CD8-positive, alpha-beta memory T cell (primary cell): Measurements from ENCODE around the gene DEGS1. TPM values are rescaled to one million over a fixed set of nuclear protein-coding genes. Genes with fewer than 3 reads are reported as not detected.

Source experiments
- CTCF ChIA-PET: fragments of 350-600 bp; sonication (Branson Sonifier 250); formaldehyde crosslinking; loops from one replicate; lab custom pipeline; 2021; ENCODE audit warnings: antibody characterized with exemption; lab: Charles Lee
- POLR2A ChIA-PET: fragments of 350-600 bp; sonication (Branson Sonifier 250); formaldehyde crosslinking; loops from one replicate; lab custom pipeline; 2021; ENCODE audit warnings: antibody characterized with exemption; lab: Charles Lee
- DNase-seq, 5 donors: peaks; one replicate each; pipeline versions ENCODE4 v3.0.0 to v3.0.0-alpha.2; 2020 to 2022; ENCODE audit warnings: mixed read lengths in 1 of 5
- H3K27ac ChIP-seq: one replicate; pipeline ENCODE4 v1.7.0; 2013; ENCODE audit warnings: low read depth, mild to moderate bottlenecking, low read length, moderate library complexity
- H3K27me3 ChIP-seq: 2 replicates; pipeline ENCODE4 v1.7.0; 2013; ENCODE audit warnings: low read length, mild to moderate bottlenecking; ENCODE audit not compliant: insufficient read depth, poor library complexity, severe bottlenecking
- H3K36me3 ChIP-seq: 2 replicates; pipeline ENCODE4 v1.7.0; 2013; ENCODE audit warnings: mild to moderate bottlenecking, low read length, moderate library complexity; ENCODE audit not compliant: insufficient read depth
- H3K4me1 ChIP-seq: 2 replicates; pipeline ENCODE4 v1.7.0; 2013; ENCODE audit warnings: mild to moderate bottlenecking, low read length, moderate library complexity; ENCODE audit not compliant: insufficient read depth
- H3K4me3 ChIP-seq: 2 replicates; pipeline ENCODE4 v1.7.0; 2013; ENCODE audit warnings: mild to moderate bottlenecking, low read length
- H3K9me3 ChIP-seq: 2 replicates; pipeline ENCODE4 v1.7.0; 2013; ENCODE audit warnings: mild to moderate bottlenecking, low read length
- H3K27ac Mint-ChIP-seq, 8 donors: one replicate each; pipeline ENCODE4 v1.8.0; 2020 to 2021; ENCODE audit warnings: mixed read lengths in 8 of 8, mild to moderate bottlenecking in 6 of 8, inconsistent platforms in 3 of 8, moderate library complexity in 3 of 8
- H3K27me3 Mint-ChIP-seq, 2 donors: one replicate each; pipeline ENCODE4 v1.8.0; 2020 to 2021; ENCODE audit warnings: mixed read lengths in 2 of 2, mild to moderate bottlenecking in 1 of 2, moderate library complexity in 1 of 2
- H3K36me3 Mint-ChIP-seq, 3 donors: one replicate each; pipeline ENCODE4 v1.8.0; 2020 to 2021; ENCODE audit warnings: mixed read lengths in 3 of 3, inconsistent platforms in 1 of 3, mild to moderate bottlenecking in 1 of 3
- H3K4me1 Mint-ChIP-seq, 3 donors: one replicate each; pipeline ENCODE4 v1.8.0; 2020 to 2021; ENCODE audit warnings: mixed read lengths in 3 of 3, inconsistent platforms in 1 of 3, mild to moderate bottlenecking in 1 of 3
- H3K4me3 Mint-ChIP-seq, 7 donors: one replicate each; pipeline ENCODE4 v1.8.0; 2020 to 2021; ENCODE audit warnings: mixed read lengths in 7 of 7, mild to moderate bottlenecking in 6 of 7, moderate library complexity in 4 of 7, inconsistent platforms in 2 of 7
- H3K9me3 Mint-ChIP-seq, 5 donors: one replicate each; pipeline ENCODE4 v1.8.0; 2020 to 2022; ENCODE audit warnings: mixed read lengths in 5 of 5, mild to moderate bottlenecking in 3 of 5, moderate library complexity in 2 of 5, inconsistent platforms in 1 of 5
- polyA plus RNA-seq: library from polyadenylated mRNA; unstranded; fragments of 300-500 nt; fragmentation: Illumina TruSeq; gene quantifications from one replicate; pipeline ENCODE4 v1.2.3, GENCODE V29; 2021
- total RNA-seq, 2 experiments: library from RNA; stranded (reverse); gene quantifications; one replicate each; pipeline ENCODE4 v1.2.3, GENCODE V29; 2021

Gene DEGS1
- total RNA-seq (10 to 100 TPM; 46.4 to 46.9 TPM), polyA plus RNA-seq (111 TPM)

DNA sequence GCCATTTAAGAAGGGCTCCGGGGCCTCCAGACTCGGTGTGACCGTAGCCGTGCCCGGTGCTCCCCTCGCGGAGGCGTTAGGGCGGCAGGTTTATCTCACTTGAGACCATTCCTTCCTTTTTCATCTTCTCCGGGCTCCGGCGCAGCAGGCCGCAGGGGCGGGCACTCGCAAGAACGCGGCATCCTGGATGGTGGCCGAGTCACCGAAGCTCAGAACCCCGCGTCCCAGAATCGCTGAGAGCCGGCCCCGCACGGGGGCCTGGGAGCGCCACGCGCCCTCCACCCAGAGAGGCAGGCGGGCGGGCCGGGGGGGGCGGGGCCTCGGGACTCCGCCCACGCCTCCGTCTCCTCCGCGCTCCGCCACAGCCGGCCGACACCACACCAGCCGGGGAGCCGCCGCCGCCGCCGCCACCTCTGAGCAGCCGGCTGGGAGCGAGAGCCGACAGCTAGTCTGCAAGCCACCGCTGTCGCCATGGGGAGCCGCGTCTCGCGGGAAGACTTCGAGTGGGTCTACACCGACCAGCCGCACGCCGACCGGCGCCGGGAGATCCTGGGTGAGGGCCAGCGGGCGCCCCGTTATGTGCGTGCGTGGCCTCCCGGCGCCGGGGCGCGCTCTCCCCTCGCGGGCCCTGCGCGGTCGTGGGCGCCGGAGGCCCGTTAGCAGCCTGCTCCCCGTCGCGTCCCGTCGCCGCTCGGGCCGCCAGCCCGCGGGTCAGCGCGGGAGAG lies at the start of gene DEGS1:
Gene DEGS1 (plus strand): TSS at position 375 of the 725 bp plus-strand sequence. CDS start 97 bp downstream, at position 472.
- H3K4me3 ChIP-seq: peak within 1 kb of the TSS; percentile 87
- peaks cover 40% of the 10 kb centered on the region for H3K4me1 ChIP-seq
- peaks cover 36 to 54% (median 52%) of the 10 kb centered on the region in 3 donors for H3K4me1 Mint-ChIP-seq
- H3K36me3 ChIP-seq: no peaks in the 10 kb centered on the region
- peak within 1 kb of the TSS; percentile 87 to 95 (median 92) for H3K4me3 Mint-ChIP-seq
- H3K9me3 ChIP-seq: no peaks in the 10 kb centered on the region
- DNase-seq: peak; percentile 77 to 90 (median 84)
- no peaks in the 10 kb centered on the region for H3K27me3 ChIP-seq
- H3K27ac ChIP-seq: peak within 1 kb of the TSS; percentile 81
- H3K27me3 Mint-ChIP-seq: no peaks in the 10 kb centered on the region
- ChIA-PET POLR2A (interaction anchor here (0.6 to 1.5 kb wide), 10 partner anchors 14 to 470 kb away, joined by 3 to 5 read pairs (median 4); partner anchors contain the start of genes CAPN2, FBXO28, NVL and TP53BP2), CTCF (interaction anchor here (0.6 to 2.6 kb wide), 6 partner anchors 10 to 484 kb away, joined by 3 to 8 read pairs (median 4); no protein-coding TSS in a partner anchor)
- no peaks in the 10 kb centered on the region for H3K9me3 Mint-ChIP-seq
- peak within 1 kb of the TSS; percentile 90 to 98 (median 94) for H3K27ac Mint-ChIP-seq
- peaks cover 0 to 26% (median 2%) of the 10 kb centered on the region in 3 donors for H3K36me3 Mint-ChIP-seq

DNA sequence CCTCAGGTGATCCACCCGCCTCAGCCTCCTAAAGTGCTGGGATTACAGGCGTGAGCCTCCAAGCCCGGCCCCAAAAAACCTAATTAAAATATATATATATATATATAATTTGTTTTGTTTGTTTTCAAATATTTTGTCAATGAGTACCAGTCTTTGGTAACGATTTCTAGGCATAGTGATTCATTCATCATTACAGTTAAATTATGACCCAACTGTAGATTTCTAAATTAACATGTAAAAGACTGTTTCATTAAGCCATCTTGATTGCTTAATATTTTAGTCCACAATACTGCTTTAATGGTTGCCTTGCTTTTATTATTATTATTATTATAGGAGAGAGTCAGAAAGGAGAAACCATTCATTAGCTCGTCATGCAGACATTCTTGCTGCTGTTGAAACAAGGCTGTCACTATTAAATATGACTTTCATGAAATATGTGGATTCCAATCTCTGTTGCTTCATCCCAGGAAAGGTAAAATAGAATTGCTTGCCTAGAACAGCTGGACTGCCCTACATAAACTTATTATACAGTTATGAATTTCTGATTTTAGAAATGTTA lies 49.2 kb upstream of the DEGS1 start:
- no peaks in the 10 kb centered on the region for H3K9me3 Mint-ChIP-seq
- Histone ChIP-seq H3K9me3 (no peaks in the 10 kb centered on the region), H3K4me3 (no peak overlapping the region), H3K36me3 (peaks cover 30% of the 10 kb centered on the region), H3K4me1 (no peaks in the 10 kb centered on the region), H3K27me3 (no peaks in the 10 kb centered on the region), H3K27ac (no peak overlapping the region)
- H3K36me3 Mint-ChIP-seq: peaks cover 20 to 73% (median 23%) of the 10 kb centered on the region in 3 donors
- CTCF ChIA-PET: no interaction called here
- H3K27me3 Mint-ChIP-seq: no peaks in the 10 kb centered on the region
- H3K4me3 Mint-ChIP-seq: no peak overlapping the region
- peaks cover 0 to 4% (median 0%) of the 10 kb centered on the region in 3 donors for H3K4me1 Mint-ChIP-seq
- no peak overlapping the region for H3K27ac Mint-ChIP-seq
- DNase-seq: no peak
- POLR2A ChIA-PET: no interaction called here

DNA sequence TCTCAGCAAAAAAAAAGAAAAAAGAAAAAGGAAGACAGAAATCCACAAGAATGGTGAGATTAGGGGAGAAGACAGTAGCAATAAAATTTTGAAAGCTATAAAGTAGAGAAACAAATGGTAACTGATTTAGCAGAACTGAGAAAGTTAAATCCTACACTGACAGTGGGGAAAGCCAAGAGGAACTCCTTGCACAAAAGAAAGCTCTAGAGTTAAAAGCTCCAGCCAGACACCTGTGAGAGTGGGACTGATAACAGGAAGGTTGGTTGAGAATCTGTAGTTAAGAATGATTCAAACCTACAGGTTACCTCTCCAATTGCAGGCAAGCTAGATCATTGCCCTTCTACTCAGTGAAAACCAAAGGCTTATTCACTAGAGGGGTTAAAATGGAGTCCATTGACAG lies 45.5 kb upstream of the DEGS1 start:
- DNase-seq: no peak
- POLR2A ChIA-PET: no interaction called here
- Mint-ChIP-seq H3K27ac (no peak overlapping the region), H3K27me3 (no peaks in the 10 kb centered on the region), H3K36me3 (peaks cover 0 to 68% (median 4%) of the 10 kb centered on the region in 3 donors), H3K4me1 (no peaks in the 10 kb centered on the region), H3K9me3 (no peaks in the 10 kb centered on the region), H3K4me3 (no peak overlapping the region)
- no peaks in the 10 kb centered on the region for H3K4me1 ChIP-seq
- H3K27ac ChIP-seq: no peak overlapping the region
- no peaks in the 10 kb centered on the region for H3K27me3 ChIP-seq
- CTCF ChIA-PET: interaction anchor here (1.4 kb wide), 1 partner anchor 14 kb away, joined by 3 read pairs; no protein-coding TSS in a partner anchor
- H3K36me3 ChIP-seq: peaks cover 15% of the 10 kb centered on the region
- no peaks in the 10 kb centered on the region for H3K9me3 ChIP-seq
- H3K4me3 ChIP-seq: no peak overlapping the region

DNA sequence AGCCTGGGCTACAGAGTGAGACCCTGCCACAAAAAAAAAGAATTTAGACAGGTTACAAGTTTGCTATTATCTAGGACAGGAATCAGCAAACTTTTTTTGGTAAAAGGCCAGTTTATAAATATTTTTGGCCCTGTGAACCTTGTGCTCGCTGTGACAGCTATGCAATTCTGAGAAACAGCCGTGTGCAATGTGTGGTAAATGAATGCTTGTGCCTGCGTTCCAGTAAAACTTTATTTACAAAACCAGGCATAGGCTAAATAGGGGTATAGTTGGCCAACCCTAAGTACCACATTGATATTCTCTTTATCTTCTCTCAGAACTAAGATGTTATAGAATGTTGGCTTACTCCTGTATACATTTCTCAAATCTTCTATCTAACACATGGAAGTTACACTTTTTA lies 44.8 kb upstream of the DEGS1 start:
- POLR2A ChIA-PET: no interaction called here
- Mint-ChIP-seq H3K4me3 (no peak overlapping the region), H3K4me1 (peaks cover 0 to under 1% (median 0%) of the 10 kb centered on the region in 3 donors), H3K36me3 (peaks cover 0 to 64% (median 4%) of the 10 kb centered on the region in 3 donors), H3K9me3 (no peaks in the 10 kb centered on the region), H3K27me3 (no peaks in the 10 kb centered on the region), H3K27ac (no peak overlapping the region)
- Histone ChIP-seq H3K4me1 (no peaks in the 10 kb centered on the region), H3K27me3 (no peaks in the 10 kb centered on the region), H3K27ac (no peak overlapping the region), H3K9me3 (no peaks in the 10 kb centered on the region), H3K4me3 (no peak overlapping the region), H3K36me3 (peaks cover 8% of the 10 kb centered on the region)
- CTCF ChIA-PET: no interaction called here
- DNase-seq: no peak

DNA sequence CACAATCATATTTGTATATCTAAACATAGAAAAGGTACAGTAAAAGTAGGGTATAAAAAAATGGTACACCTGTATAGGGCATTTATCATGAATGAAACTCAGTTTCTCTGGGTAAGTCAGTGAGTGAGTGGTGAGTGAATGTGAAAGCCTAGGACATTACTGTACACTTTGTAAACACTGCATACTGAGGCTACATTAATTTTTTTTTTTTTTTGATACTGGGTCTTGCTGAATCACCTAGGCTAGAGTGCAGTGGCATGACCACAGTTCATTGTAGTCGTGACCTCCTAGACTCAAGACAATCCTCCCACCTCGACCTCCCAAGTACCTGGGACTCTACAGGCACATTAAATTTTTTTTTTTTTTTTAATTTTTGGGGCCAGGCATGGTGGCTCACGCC lies 41.3 kb upstream of the DEGS1 start:
- Histone ChIP-seq H3K27me3 (no peaks in the 10 kb centered on the region), H3K4me3 (no peak overlapping the region), H3K4me1 (no peaks in the 10 kb centered on the region), H3K9me3 (no peaks in the 10 kb centered on the region), H3K27ac (no peak overlapping the region), H3K36me3 (peaks cover 7% of the 10 kb centered on the region)
- Mint-ChIP-seq H3K36me3 (peaks cover 0 to 56% (median 6%) of the 10 kb centered on the region in 3 donors), H3K4me3 (no peak overlapping the region), H3K4me1 (peaks cover 0 to 2% (median 0%) of the 10 kb centered on the region in 3 donors), H3K9me3 (no peaks in the 10 kb centered on the region), H3K27ac (no peak overlapping the region), H3K27me3 (no peaks in the 10 kb centered on the region)
- no peak for DNase-seq
- CTCF ChIA-PET: interaction anchor here (0.9 kb wide), 1 partner anchor 37 kb away, joined by 3 read pairs; no protein-coding TSS in a partner anchor
- POLR2A ChIA-PET: no interaction called here

DNA sequence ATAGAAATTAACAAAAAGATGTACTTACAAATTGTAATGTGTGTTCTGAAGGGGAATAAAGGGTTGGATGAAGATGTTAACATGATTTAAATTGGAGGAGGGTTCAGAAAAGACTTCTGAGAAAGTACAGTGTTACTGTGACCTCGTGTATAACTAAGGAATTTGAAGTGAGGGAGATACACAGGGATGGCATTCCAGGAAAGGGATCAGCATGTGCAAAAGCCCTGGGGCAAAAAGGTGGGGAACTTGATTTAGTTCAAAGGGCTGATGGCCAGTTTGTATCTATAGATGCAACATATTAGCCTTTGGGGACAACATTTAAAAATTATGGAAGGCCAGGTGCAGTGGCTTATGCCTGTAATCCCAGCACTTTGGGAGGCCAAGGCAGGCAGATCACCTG lies 33.3 kb upstream of the DEGS1 start:
- H3K9me3 ChIP-seq: no peaks in the 10 kb centered on the region
- H3K27ac ChIP-seq: no peak overlapping the region
- CTCF ChIA-PET: no interaction called here
- POLR2A ChIA-PET: no interaction called here
- H3K4me3 ChIP-seq: no peak overlapping the region
- Mint-ChIP-seq H3K27ac (peak overlapping the region in 6 of 8 donors; percentile 7 to 58 (median 16)), H3K9me3 (no peaks in the 10 kb centered on the region), H3K4me3 (no peak overlapping the region), H3K27me3 (no peaks in the 10 kb centered on the region), H3K4me1 (peaks cover 15 to 23% (median 15%) of the 10 kb centered on the region in 3 donors), H3K36me3 (peaks cover 0 to 35% (median 8%) of the 10 kb centered on the region in 3 donors)
- no peaks in the 10 kb centered on the region for H3K4me1 ChIP-seq
- no peaks in the 10 kb centered on the region for H3K36me3 ChIP-seq
- no peaks in the 10 kb centered on the region for H3K27me3 ChIP-seq
- DNase-seq: no peak

DNA sequence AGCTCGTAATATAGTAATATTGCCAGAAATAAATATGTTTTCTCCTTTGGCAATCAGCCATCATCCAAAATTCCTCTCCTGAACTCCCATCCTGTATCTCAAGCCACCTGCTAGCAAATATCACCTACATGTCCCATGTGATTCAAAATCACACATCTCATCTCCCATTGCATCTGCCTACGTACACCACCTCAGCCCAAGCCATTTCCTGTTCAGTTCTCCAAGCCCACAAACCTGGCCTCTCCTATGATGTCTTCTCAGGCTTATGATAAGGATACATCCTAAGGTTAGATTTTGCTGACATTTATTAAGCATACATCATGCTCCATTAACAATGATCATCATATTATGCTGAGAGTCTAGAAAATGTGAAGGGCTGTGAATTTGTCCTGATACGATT lies 31.9 kb upstream of the DEGS1 start:
- no peaks in the 10 kb centered on the region for H3K27me3 ChIP-seq
- ChIA-PET CTCF (interaction anchor here (1.1 kb wide), 1 partner anchor 14 kb away, joined by 3 read pairs; no protein-coding TSS in a partner anchor), POLR2A (no interaction called here)
- H3K27ac ChIP-seq: no peak overlapping the region
- H3K27ac Mint-ChIP-seq: peak overlapping the region in 6 of 8 donors; percentile 0 to 81 (median 36)
- DNase-seq: no peak
- no peak overlapping the region for H3K4me3 Mint-ChIP-seq
- H3K36me3 ChIP-seq: no peaks in the 10 kb centered on the region
- H3K9me3 ChIP-seq: no peaks in the 10 kb centered on the region
- H3K4me1 Mint-ChIP-seq: peaks cover 15 to 23% (median 15%) of the 10 kb centered on the region in 3 donors
- H3K27me3 Mint-ChIP-seq: no peaks in the 10 kb centered on the region
- H3K4me3 ChIP-seq: no peak overlapping the region
- H3K9me3 Mint-ChIP-seq: no peaks in the 10 kb centered on the region
- peaks cover 0 to 37% (median 5%) of the 10 kb centered on the region in 3 donors for H3K36me3 Mint-ChIP-seq
- no peaks in the 10 kb centered on the region for H3K4me1 ChIP-seq

DNA sequence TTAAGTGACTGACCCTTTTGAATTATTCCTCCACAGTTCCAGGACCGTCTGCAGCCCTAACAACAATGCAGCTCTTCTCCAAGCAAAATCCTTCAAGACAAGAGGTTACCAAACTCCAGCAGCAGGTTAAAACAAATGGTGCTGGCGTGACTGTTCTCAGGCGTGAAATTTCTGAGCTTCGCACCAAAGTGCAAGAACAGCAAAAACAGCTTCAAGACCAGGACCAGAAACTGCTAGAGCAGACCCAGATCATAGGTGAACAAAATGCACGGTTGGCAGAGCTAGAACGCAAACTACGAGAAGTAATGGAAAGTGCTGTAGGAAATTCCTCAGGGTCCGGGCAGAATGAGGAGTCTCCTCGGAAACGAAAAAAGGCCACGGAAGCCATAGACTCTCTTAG lies 25.7 kb upstream of the DEGS1 start:
- Histone ChIP-seq H3K4me1 (no peaks in the 10 kb centered on the region), H3K27me3 (no peaks in the 10 kb centered on the region), H3K4me3 (no peak overlapping the region), H3K36me3 (peaks cover 11% of the 10 kb centered on the region), H3K27ac (no peak overlapping the region), H3K9me3 (no peaks in the 10 kb centered on the region)
- Mint-ChIP-seq H3K27ac (no peak overlapping the region), H3K4me3 (no peak overlapping the region), H3K36me3 (peaks cover 0 to 53% (median 11%) of the 10 kb centered on the region in 3 donors), H3K4me1 (peaks cover 0 to under 1% (median 0%) of the 10 kb centered on the region in 3 donors), H3K27me3 (no peaks in the 10 kb centered on the region), H3K9me3 (no peaks in the 10 kb centered on the region)
- CTCF ChIA-PET: no interaction called here
- DNase-seq: no peak
- POLR2A ChIA-PET: interaction anchor here (0.6 kb wide), 1 partner anchor 793 kb away, joined by 7 read pairs; the partner anchor contains the start of gene SUSD4
